ENCODE results near the gene NACC2. TPM values are rescaled to one million over a fixed set of nuclear protein-coding genes. Genes with fewer than 3 reads are reported as not detected.

NACC2 gene
- total RNA-seq, 2 experiments from 2014 or later, result 4.2 to 5.2 TPM

GRCh38 chr9:136018257-136019031, 76.6 kb downstream of the NACC2 start:
- ATAC-seq (no peak), DNase-seq (no peak)
- Mint-ChIP-seq H3K36me3 (ENCODE audit: low read depth) (no peaks in the 10 kb centered on the region), H3K27me3 (no peaks in the 10 kb centered on the region), H3K4me3 (no peak overlapping the region), H3K4me1 (no peaks in the 10 kb centered on the region), H3K9me3 (ENCODE audit: low read depth) (no peaks in the 10 kb centered on the region), H3K27ac (no peak overlapping the region)
- intact Hi-C loops (cut with DNase I, micrococcal nuclease), result no loop called here
- ChIA-PET CTCF (no interaction called here), POLR2A (no interaction called here)

DNA sequence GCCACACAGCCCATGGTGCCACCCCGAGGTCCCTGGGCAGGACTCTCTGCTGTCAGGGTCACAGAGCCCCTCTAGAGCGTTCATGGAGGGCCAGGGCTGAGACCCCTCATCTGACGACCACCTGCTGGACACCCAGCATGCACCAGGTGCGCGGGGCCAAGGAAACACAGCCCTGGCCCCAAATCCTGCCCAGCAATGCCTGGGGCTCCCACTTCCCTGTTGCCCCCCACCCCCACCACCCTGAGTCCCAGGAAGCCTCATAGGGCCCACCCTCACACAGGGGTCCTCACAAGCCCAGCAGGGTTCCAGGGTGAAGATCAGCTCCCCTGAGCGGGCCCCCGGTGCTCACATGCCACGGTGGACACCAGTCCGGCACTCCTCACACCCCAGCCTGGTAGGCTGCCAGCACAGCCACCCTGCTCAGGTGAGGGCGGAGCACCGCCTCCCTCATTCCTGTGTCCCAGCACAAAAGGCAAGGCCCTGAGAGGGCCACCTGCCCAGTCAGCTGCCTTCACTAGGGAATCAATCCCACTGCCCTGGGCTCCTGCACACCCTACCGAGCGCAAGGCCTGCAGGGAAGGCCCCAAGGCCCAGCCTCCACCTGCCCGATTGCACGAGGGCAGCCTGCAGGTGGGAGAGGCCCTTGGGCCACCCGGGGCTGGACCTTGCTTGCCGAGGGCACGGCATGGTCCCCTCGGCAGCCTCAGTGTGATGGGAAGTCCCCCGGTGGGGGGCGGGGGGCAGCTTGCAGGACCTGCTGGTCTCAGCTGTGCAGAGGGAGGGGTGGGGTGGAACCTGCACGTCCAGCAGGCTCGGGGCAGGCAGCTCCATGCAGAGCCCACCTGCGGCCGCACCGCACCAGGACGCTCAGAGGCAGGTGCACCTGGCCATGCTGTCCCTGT, 77.5 kb downstream of the NACC2 start:
- H3K9me3 Mint-ChIP-seq (ENCODE audit: low read depth), result no peaks in the 10 kb centered on the region
- H3K36me3 Mint-ChIP-seq (ENCODE audit: low read depth), result no peaks in the 10 kb centered on the region
- ChIA-PET CTCF (interaction anchor here (0.7 kb wide), 1 partner anchor 149 kb away, joined by 3 read pairs; no protein-coding TSS in a partner anchor), POLR2A (no interaction called here)
- intact Hi-C loops (cut with DNase I, micrococcal nuclease), result no loop called here
- no peaks in the 10 kb centered on the region for H3K4me1 Mint-ChIP-seq
- no peak overlapping the region for H3K4me3 Mint-ChIP-seq
- H3K27ac Mint-ChIP-seq, result no peak overlapping the region
- no peaks in the 10 kb centered on the region for H3K27me3 Mint-ChIP-seq
- DNase-seq (no peak), ATAC-seq (no peak)

- H3K4me3 Mint-ChIP-seq, result no peak overlapping the region
- no peaks in the 10 kb centered on the region for H3K9me3 Mint-ChIP-seq (ENCODE audit: low read depth)
- no peak overlapping the region for H3K27ac Mint-ChIP-seq
- ChIA-PET CTCF (interaction anchor here (0.7 kb wide), 1 partner anchor 148 kb away, joined by 3 read pairs; no protein-coding TSS in a partner anchor), POLR2A (no interaction called here)
- ATAC-seq (no peak), DNase-seq (no peak)
- intact Hi-C loops (cut with DNase I, micrococcal nuclease), result no loop called here
- no peaks in the 10 kb centered on the region for H3K27me3 Mint-ChIP-seq
- no peaks in the 10 kb centered on the region for H3K4me1 Mint-ChIP-seq
- H3K36me3 Mint-ChIP-seq (ENCODE audit: low read depth), result no peaks in the 10 kb centered on the region
Observed at GRCh38 chr9:136016572-136017288, 78.4 kb downstream of the NACC2 start.

DNA sequence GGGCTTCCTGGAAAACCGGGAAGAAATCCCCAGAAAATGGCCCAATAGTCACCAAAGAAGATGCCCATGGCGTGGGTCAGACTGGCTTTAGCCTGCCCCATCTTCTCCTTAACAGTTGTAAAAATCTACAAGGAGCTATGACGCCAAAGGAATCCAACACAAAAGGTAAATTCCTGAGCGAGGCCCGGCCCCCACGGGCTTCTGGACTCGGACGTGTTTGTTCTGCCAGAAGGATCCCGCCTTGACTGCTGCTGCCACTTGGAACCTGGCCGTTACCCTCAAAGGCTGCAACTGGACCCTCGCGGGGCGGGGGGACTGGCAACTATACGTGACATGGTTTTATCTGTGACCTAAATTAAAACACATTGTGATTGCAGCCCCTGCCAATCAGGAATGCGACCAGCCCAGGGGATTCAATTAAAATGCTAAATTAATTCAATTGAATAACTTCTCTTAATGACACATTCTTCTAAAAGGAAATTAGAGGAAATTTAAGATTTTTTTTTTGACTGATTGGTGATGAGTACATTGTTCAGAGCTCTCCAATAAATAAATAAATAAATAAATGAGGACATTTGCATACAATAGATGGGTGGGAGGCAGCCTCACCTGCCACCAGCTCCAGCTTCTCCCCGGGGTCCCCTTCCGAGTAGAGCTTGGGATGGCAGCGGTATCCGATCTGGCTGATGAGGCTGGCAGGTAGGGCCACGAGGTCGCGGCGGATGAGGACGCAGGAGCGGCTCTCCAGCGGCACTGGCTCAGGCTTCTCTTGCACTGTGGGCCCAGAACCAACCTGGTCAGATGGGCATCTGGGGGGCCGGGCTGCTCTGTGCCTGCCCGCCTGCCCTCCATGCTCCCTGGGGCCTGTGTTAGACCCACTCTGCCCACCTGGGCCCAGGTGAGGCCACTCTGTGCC, 79.2 kb downstream of the NACC2 start:
- POLR2A ChIA-PET, result no interaction called here
- no peaks in the 10 kb centered on the region for H3K4me1 Mint-ChIP-seq
- no peaks in the 10 kb centered on the region for H3K27me3 Mint-ChIP-seq
- ATAC-seq (no peak), DNase-seq (no peak)
- H3K4me3 Mint-ChIP-seq, result no peak overlapping the region
- no peak overlapping the region for H3K27ac Mint-ChIP-seq
- intact Hi-C loops (cut with DNase I, micrococcal nuclease), result no loop called here
- no peaks in the 10 kb centered on the region for H3K9me3 Mint-ChIP-seq (ENCODE audit: low read depth)
- CTCF ChIA-PET, result no interaction called here
- H3K36me3 Mint-ChIP-seq (ENCODE audit: low read depth), result no peaks in the 10 kb centered on the region

- H3K4me1 Mint-ChIP-seq, result no peaks in the 10 kb centered on the region
- H3K4me3 Mint-ChIP-seq, result no peak overlapping the region
- no peaks in the 10 kb centered on the region for H3K27me3 Mint-ChIP-seq
- no peaks in the 10 kb centered on the region for H3K36me3 Mint-ChIP-seq (ENCODE audit: low read depth)
- ChIA-PET CTCF (interaction anchor here (0.6 kb wide), 1 partner anchor 22 kb away, joined by 3 read pairs; no protein-coding TSS in a partner anchor), POLR2A (no interaction called here)
- no peaks in the 10 kb centered on the region for H3K9me3 Mint-ChIP-seq (ENCODE audit: low read depth)
- ATAC-seq (no peak), DNase-seq (no peak)
- intact Hi-C loops (cut with DNase I, micrococcal nuclease), result no loop called here
- H3K27ac Mint-ChIP-seq, result no peak overlapping the region
Observed at GRCh38 chr9:136014924-136015633, 80.0 kb downstream of the NACC2 start.

DNA sequence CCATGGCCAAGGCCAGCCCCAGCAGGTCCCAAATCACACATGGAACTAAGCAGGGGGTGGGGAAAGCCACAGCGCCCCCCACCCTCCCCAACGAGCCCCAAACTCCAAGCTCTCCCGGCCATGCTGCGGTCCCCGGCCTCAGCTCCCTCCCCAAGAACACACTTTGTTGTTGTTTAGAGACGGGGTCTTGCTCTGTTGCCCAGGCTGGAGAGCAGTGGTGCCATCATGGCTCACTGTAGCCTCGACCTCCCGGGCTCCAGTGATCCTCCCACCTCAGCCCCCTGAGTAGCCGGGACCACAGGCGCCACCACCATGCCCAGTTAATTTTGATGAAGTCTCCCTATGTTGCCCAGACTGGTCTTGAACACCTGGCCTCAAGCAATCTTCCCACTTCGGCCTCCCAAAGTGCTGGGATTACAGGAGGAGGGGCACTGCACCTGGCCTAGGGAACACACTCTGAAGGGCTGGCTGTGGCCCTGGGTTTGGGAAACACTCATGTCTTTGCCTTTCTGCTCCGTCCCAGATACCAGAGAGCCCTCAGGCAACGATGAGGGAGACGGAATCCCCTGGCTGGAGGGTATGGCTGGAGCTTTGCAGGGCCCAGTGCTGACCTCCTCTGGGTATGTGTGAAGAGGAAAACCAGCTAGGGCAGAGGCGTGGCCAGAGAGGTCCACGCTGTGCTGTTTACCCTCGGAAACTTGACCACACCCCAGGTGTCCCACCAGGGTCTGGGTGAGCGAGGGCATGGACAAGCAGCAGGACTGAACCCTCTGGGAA, 80.8 kb downstream of the NACC2 start:
- Mint-ChIP-seq H3K4me3 (no peak overlapping the region), H3K27ac (no peak overlapping the region), H3K36me3 (ENCODE audit: low read depth) (no peaks in the 10 kb centered on the region), H3K27me3 (no peaks in the 10 kb centered on the region), H3K4me1 (no peaks in the 10 kb centered on the region), H3K9me3 (ENCODE audit: low read depth) (no peaks in the 10 kb centered on the region)
- ATAC-seq (no peak), DNase-seq (peak; percentile 1)
- intact Hi-C loops (cut with DNase I, micrococcal nuclease), result no loop called here
- ChIA-PET POLR2A (no interaction called here), CTCF (no interaction called here)

GRCh38 chr9:136013524-136014034, 81.5 kb downstream of the NACC2 start:
- Mint-ChIP-seq H3K36me3 (ENCODE audit: low read depth) (no peaks in the 10 kb centered on the region), H3K9me3 (ENCODE audit: low read depth) (no peaks in the 10 kb centered on the region), H3K4me1 (no peaks in the 10 kb centered on the region), H3K4me3 (no peak overlapping the region), H3K27ac (no peak overlapping the region), H3K27me3 (no peaks in the 10 kb centered on the region)
- intact Hi-C loops (cut with DNase I, micrococcal nuclease), result no loop called here
- no peak for ATAC-seq
- POLR2A ChIA-PET, result no interaction called here
- DNase-seq, result peak; percentile 1
- CTCF ChIA-PET, result no interaction called here

DNA sequence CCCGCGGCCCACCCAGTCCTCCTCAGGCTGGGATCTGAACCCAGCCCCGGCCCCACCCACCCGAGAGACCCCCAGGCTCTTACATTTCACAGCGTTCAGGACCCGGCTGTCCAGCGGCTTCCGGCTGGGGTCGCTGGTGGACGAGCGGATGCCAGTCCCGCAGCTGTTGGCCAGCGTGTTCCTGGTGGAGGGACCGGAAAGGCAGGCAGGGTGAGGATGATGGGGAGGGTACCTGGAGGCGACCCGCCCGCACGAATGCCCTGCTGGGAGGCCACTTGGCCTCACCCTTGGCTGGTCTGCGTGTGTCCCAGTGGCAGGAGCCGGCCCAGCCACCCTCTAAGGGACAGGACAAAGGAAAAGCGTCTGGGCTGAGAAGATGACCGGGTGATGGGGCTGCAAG, 82.0 kb downstream of the NACC2 start:
- POLR2A ChIA-PET, result no interaction called here
- no peaks in the 10 kb centered on the region for H3K27me3 Mint-ChIP-seq
- H3K9me3 Mint-ChIP-seq (ENCODE audit: low read depth), result no peaks in the 10 kb centered on the region
- intact Hi-C loops (cut with DNase I, micrococcal nuclease), result no loop called here
- no peak overlapping the region for H3K27ac Mint-ChIP-seq
- H3K4me1 Mint-ChIP-seq, result no peaks in the 10 kb centered on the region
- ATAC-seq, result no peak
- DNase-seq, result peak; percentile 2
- H3K4me3 Mint-ChIP-seq, result no peak overlapping the region
- H3K36me3 Mint-ChIP-seq (ENCODE audit: low read depth), result no peaks in the 10 kb centered on the region
- CTCF ChIA-PET, result no interaction called here

DNA sequence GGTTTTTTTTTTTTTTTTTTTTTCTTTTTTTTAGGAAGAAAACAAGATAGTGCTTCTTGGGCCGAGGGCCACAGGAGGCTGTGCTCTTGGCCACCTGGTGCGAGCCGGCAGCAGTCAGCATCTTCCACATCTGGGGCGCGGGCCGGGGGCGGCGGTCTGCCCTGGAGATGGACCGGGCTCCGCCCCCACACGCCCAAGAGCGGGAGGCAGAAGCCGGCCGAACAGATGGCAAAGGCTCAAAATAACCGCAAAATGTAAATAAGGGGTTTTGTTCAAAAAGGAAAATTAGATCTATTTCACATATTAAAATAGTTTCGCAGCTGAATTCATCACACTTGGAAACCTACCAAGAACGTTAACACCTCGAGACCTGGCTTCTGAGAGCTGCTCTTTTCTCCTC, 82.4 kb downstream of the NACC2 start:
- no peak for ATAC-seq
- DNase-seq, result peak; percentile 3
- no peaks in the 10 kb centered on the region for H3K9me3 Mint-ChIP-seq (ENCODE audit: low read depth)
- no peaks in the 10 kb centered on the region for H3K4me1 Mint-ChIP-seq
- ChIA-PET CTCF (no interaction called here), POLR2A (no interaction called here)
- no peak overlapping the region for H3K4me3 Mint-ChIP-seq
- H3K27me3 Mint-ChIP-seq, result no peaks in the 10 kb centered on the region
- no peak overlapping the region for H3K27ac Mint-ChIP-seq
- no peaks in the 10 kb centered on the region for H3K36me3 Mint-ChIP-seq (ENCODE audit: low read depth)
- intact Hi-C loops (cut with DNase I, micrococcal nuclease), result no loop called here

All from activated CD4-positive, alpha-beta T cell treated with anti-CD3 and anti-CD28 coated beads for 36 hours (primary cell).